Measurements from ENCODE around the gene SUN1. TPM values are rescaled to one million over a fixed set of nuclear protein-coding genes. Genes with fewer than 3 reads are reported as not detected.

Gene SUN1
- total RNA-seq, 4 donors from 2014 or later, result 113 to 259 (median 192) TPM

DNA sequence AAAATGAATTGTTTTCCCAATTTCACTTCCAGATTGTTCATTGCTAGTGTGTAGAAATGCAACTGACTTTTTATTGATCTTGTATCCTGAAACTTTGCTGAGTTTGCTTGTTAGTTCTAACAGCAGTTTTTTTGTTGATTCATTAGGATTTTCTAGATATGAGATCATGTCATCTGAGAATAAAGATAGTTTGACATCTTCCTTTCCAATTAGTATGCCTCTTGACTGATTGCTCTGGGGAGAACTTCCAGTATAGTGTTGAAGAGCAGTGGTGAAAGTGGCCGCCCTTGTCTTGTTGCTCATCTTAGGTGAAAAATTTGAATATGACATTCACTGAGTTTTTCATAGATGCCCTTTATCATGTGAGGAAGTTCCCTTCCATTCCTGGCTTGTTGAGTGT is 11.9 kb upstream of the SUN1 start:
- H3K27ac ChIP-seq, result peak overlapping the region in 1 of 4 donors; percentile 35
- peaks cover 0 to 54% (median 0%) of the 10 kb centered on the region in 4 donors for H3K4me1 ChIP-seq
- H3K9me3 ChIP-seq, result no peaks in the 10 kb centered on the region
- no peak overlapping the region for H3K4me3 ChIP-seq
- no peak for DNase-seq
- TF ChIP-seq, protein P1, sequence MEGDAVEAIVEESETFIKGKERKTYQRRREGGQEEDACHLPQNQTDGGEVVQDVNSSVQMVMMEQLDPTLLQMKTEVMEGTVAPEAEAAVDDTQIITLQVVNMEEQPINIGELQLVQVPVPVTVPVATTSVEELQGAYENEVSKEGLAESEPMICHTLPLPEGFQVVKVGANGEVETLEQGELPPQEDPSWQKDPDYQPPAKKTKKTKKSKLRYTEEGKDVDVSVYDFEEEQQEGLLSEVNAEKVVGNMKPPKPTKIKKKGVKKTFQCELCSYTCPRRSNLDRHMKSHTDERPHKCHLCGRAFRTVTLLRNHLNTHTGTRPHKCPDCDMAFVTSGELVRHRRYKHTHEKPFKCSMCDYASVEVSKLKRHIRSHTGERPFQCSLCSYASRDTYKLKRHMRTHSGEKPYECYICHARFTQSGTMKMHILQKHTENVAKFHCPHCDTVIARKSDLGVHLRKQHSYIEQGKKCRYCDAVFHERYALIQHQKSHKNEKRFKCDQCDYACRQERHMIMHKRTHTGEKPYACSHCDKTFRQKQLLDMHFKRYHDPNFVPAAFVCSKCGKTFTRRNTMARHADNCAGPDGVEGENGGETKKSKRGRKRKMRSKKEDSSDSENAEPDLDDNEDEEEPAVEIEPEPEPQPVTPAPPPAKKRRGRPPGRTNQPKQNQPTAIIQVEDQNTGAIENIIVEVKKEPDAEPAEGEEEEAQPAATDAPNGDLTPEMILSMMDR (IDR thresholded peaks at IDR 0.05), result no peak
- no peak for TF ChIP-seq POLR2A (IDR thresholded peaks at IDR 0.05)
- no peaks in the 10 kb centered on the region for H3K36me3 ChIP-seq
- H3K27me3 ChIP-seq, result no peaks in the 10 kb centered on the region

DNA sequence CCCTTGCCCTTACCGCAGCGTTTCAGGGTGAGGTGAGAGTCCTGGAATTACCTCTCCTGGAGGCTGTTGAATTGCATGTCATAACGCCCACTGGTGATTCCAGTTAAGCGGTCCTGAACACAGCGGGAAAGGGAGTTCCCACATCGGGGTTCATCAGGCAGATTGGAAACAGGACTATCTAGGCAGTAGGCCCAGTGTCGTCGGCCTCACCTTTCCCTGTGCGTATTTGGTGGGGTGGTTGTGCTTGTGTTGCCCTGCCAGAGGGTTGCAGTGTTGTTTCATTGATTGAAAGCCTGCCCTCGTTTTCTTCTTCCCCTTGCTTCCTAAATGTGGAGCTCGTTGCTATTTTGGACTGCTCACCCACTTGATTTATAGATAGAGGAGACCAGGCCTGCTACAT is 10.6 kb upstream of the SUN1 start:
- H3K27ac ChIP-seq, result peak overlapping the region in 2 of 4 donors; percentile 53 to 66
- no peaks in the 10 kb centered on the region for H3K9me3 ChIP-seq
- H3K36me3 ChIP-seq, result no peaks in the 10 kb centered on the region
- TF ChIP-seq, protein P1 (IDR thresholded peaks at IDR 0.05), result peak in 2 of 6 experiments; percentile 4 to 7
- TF ChIP-seq POLR2A (IDR thresholded peaks at IDR 0.05), result no peak
- DNase-seq, result no peak
- no peak overlapping the region for H3K4me3 ChIP-seq
- no peaks in the 10 kb centered on the region for H3K27me3 ChIP-seq
- peaks cover 0 to 53% (median 0%) of the 10 kb centered on the region in 4 donors for H3K4me1 ChIP-seq

DNA sequence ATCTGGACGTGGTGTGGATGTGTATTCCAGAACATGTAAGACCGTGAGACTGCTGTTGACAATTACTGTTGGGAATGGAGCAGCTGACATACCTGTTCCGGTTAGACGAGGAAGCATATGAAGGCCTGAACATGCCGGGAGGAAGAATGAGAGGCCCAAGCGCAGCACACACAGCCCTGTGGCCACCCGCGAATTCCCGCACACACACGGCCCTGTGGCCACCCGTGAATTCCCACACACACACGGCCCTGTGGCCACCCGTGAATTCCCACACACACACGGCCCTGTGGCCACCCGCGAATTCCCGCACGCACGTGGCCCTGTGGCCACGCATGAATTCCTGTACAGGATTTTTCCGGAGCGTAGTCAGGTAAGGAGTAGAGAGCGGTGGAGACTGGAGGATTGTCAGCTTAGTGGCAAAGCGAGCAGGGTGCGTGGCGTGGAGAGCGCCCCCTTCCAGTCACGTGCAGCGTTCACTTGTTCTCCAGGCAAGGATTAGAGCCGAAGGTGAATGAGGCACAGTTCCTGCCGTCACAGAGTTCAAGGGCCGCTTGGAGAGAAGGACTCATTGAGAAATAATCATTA is 9.5 kb upstream of the SUN1 start:
- H3K36me3 ChIP-seq, result no peaks in the 10 kb centered on the region
- TF ChIP-seq POLR2A (IDR thresholded peaks at IDR 0.05), result no peak
- TF ChIP-seq, protein P1 (IDR thresholded peaks at IDR 0.05), result no peak
- H3K4me1 ChIP-seq, result peaks cover 0 to 48% (median 0%) of the 10 kb centered on the region in 4 donors
- no peaks in the 10 kb centered on the region for H3K9me3 ChIP-seq
- H3K4me3 ChIP-seq, result no peak overlapping the region
- no peak for DNase-seq
- H3K27ac ChIP-seq, result peak overlapping the region in 2 of 4 donors; percentile 63 to 66
- H3K27me3 ChIP-seq, result no peaks in the 10 kb centered on the region

DNA sequence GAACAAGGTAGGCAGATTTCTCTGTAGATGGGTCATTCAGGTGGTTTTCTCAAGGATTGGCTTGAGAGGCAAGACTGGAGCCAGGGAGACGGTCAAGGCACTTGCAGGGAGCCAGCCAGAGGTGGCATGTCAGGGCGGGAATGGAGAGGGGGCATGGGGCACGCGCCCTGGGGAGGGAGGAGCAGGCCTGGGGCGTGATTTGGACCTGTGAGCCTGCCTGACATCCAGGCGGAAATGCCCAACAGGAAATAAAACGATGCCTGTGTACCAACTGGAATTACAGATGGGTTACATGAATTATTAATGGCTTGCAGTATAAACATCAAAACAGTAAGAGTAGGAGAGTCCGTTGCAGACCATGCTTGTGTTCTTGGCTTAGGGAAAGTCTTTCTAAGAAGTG is 8.6 kb upstream of the SUN1 start:
- Histone ChIP-seq H3K4me1 (peaks cover 0 to 40% (median 0%) of the 10 kb centered on the region in 4 donors), H3K27ac (peak overlapping the region in 2 of 4 donors; percentile 63 to 66), H3K27me3 (no peaks in the 10 kb centered on the region), H3K36me3 (no peaks in the 10 kb centered on the region), H3K4me3 (no peak overlapping the region), H3K9me3 (no peaks in the 10 kb centered on the region)
- TF ChIP-seq POLR2A (IDR thresholded peaks at IDR 0.05), result no peak
- TF ChIP-seq, protein P1 (IDR thresholded peaks at IDR 0.05), result no peak
- peak in 1 of 3 donors; percentile 69 for DNase-seq

DNA sequence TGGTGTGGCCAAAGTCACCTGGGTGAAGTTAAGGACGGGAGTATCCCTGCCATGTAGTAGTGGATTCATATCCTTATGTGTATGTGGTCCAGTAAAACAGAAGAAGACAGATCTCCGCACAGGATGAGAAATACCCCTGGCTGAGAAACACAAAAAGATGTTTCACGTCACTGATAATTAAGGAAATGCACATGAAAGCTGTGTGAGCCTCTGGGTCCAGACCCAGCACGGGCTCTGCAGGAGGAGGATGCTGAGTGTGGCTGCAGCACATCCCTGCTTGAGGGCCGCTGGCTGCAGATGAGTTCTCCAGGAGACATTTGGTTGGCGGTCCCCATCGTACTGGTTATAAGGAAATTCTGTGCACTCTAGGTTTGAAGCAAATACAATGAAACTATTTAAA is 8.2 kb upstream of the SUN1 start:
- H3K36me3 ChIP-seq, result no peaks in the 10 kb centered on the region
- no peaks in the 10 kb centered on the region for H3K9me3 ChIP-seq
- peak overlapping the region in 2 of 4 donors; percentile 63 to 66 for H3K27ac ChIP-seq
- no peaks in the 10 kb centered on the region for H3K27me3 ChIP-seq
- H3K4me3 ChIP-seq, result no peak overlapping the region
- peaks cover 0 to 40% (median 0%) of the 10 kb centered on the region in 4 donors for H3K4me1 ChIP-seq
- TF ChIP-seq, protein P1 (IDR thresholded peaks at IDR 0.05), result no peak
- TF ChIP-seq POLR2A (IDR thresholded peaks at IDR 0.05), result no peak
- no peak for DNase-seq
